ENCODE measurements around the gene SBK2. TPM values are rescaled to one million over a fixed set of nuclear protein-coding genes. Genes with fewer than 3 reads are reported as not detected.
A peak's percentile ranks its signal among the peaks of the same experiment; 100 is the strongest.

SBK2 gene
- total RNA-seq, 1 donor from 2014 or later, result 4.2 TPM

DNA sequence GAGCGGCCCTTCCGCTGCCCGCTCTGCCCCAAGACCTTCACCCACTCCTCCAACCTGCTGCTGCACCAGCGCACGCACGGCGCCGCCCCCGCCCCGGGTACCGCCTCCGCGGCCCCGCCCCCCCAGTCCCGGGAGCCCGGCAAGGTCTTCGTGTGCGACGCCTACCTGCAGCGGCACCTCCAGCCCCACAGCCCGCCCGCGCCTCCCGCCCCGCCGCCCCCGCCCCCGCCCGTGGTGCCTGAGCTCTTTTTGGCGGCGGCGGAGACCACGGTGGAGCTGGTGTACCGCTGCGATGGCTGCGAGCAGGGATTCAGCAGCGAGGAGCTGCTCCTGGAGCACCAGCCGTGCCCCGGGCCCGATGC is 55.2 kb downstream of the SBK2 start:
- H3K36me3 ChIP-seq (ENCODE audit: insufficient read depth, low read length), result no peaks in the 10 kb centered on the region
- peaks cover 14% of the 10 kb centered on the region for H3K4me1 Mint-ChIP-seq (ENCODE audit: low read depth, unreplicated experiment)
- H3K36me3 Mint-ChIP-seq (ENCODE audit: low read depth, unreplicated experiment), result peaks cover 4% of the 10 kb centered on the region
- FAIRE-seq (no peak), DNase-seq (ENCODE audit: low read depth) (no peak)
- no peaks in the 10 kb centered on the region for H3K27me3 Mint-ChIP-seq (ENCODE audit: low read depth, unreplicated experiment)
- no peak overlapping the region for H3K9ac ChIP-seq (ENCODE audit: low read length)
- TF ChIP-seq, protein P1, sequence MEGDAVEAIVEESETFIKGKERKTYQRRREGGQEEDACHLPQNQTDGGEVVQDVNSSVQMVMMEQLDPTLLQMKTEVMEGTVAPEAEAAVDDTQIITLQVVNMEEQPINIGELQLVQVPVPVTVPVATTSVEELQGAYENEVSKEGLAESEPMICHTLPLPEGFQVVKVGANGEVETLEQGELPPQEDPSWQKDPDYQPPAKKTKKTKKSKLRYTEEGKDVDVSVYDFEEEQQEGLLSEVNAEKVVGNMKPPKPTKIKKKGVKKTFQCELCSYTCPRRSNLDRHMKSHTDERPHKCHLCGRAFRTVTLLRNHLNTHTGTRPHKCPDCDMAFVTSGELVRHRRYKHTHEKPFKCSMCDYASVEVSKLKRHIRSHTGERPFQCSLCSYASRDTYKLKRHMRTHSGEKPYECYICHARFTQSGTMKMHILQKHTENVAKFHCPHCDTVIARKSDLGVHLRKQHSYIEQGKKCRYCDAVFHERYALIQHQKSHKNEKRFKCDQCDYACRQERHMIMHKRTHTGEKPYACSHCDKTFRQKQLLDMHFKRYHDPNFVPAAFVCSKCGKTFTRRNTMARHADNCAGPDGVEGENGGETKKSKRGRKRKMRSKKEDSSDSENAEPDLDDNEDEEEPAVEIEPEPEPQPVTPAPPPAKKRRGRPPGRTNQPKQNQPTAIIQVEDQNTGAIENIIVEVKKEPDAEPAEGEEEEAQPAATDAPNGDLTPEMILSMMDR (IDR thresholded peaks at IDR 0.05; ENCODE audit: insufficient read depth, low read depth, low read length), result no peak
- TF ChIP-seq EZH2 (IDR thresholded peaks at IDR 0.05; ENCODE audit: insufficient read depth, low read length), result no peak
- H3K4me1 ChIP-seq (ENCODE audit: insufficient read depth, low read length), result peaks cover 24% of the 10 kb centered on the region
- no peaks in the 10 kb centered on the region for H3K9me3 Mint-ChIP-seq (ENCODE audit: unreplicated experiment)
- no peak overlapping the region for H3K4me2 ChIP-seq (ENCODE audit: low read length)
- H3K27ac Mint-ChIP-seq (ENCODE audit: unreplicated experiment), result no peak overlapping the region
- no peaks in the 10 kb centered on the region for H3K9me3 ChIP-seq (ENCODE audit: insufficient read depth, low read depth, low read length)
- no peaks in the 10 kb centered on the region for H3K27me3 ChIP-seq (ENCODE audit: insufficient read depth, low read length)
- no peak overlapping the region for H3K27ac ChIP-seq (ENCODE audit: low read depth, low read length)
- peaks cover 51% of the 10 kb centered on the region for H3K79me2 ChIP-seq (ENCODE audit: insufficient read depth, low read length)
- H2AFZ ChIP-seq (ENCODE audit: low read depth, low read length), result no peak overlapping the region
- no peak overlapping the region for H3K4me3 Mint-ChIP-seq (ENCODE audit: unreplicated experiment)
- no peak overlapping the region for H3K4me3 ChIP-seq (ENCODE audit: insufficient read depth, low read depth, low read length)
- H4K20me1 ChIP-seq (ENCODE audit: insufficient read depth, low read length), result peaks cover 9% of the 10 kb centered on the region

DNA sequence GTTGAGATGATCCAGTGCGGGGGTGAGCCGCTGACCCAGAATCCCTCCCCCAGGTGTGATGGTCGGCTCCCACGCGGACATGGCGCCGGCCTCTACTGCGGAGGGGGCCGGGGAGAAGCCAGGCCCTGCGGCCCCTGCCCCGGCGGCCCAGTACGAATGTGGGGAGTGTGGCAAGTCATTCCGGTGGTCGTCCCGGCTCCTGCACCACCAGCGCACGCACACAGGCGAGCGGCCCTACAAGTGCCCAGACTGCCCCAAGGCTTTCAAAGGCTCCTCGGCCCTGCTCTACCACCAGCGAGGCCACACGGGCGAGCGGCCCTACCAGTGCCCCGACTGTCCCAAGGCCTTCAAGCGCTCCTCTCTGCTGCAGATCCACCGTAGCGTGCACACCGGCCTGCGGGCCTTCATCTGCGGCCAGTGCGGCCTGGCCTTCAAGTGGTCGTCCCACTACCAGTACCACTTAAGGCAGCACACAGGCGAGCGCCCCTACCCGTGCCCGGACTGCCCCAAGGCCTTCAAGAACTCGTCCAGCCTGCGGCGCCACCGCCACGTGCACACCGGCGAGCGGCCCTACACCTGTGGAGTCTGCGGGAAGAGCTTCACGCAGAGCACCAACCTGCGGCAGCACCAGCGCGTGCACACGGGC is 55.7 kb downstream of the SBK2 start:
- FAIRE-seq (no peak), DNase-seq (ENCODE audit: low read depth) (no peak)
- Histone ChIP-seq H3K9ac (ENCODE audit: low read length) (no peak overlapping the region), H4K20me1 (ENCODE audit: insufficient read depth, low read length) (peaks cover 9% of the 10 kb centered on the region), H3K4me1 (ENCODE audit: insufficient read depth, low read length) (peaks cover 19% of the 10 kb centered on the region), H3K79me2 (ENCODE audit: insufficient read depth, low read length) (peaks cover 50% of the 10 kb centered on the region), H3K27ac (ENCODE audit: low read depth, low read length) (no peak overlapping the region), H3K27me3 (ENCODE audit: insufficient read depth, low read length) (no peaks in the 10 kb centered on the region), H2AFZ (ENCODE audit: low read depth, low read length) (no peak overlapping the region), H3K9me3 (ENCODE audit: insufficient read depth, low read depth, low read length) (no peaks in the 10 kb centered on the region), H3K36me3 (ENCODE audit: insufficient read depth, low read length) (no peaks in the 10 kb centered on the region), H3K4me2 (ENCODE audit: low read length) (no peak overlapping the region), H3K4me3 (ENCODE audit: insufficient read depth, low read depth, low read length) (no peak overlapping the region)
- no peak overlapping the region for H3K27ac Mint-ChIP-seq (ENCODE audit: unreplicated experiment)
- H3K4me3 Mint-ChIP-seq (ENCODE audit: unreplicated experiment), result no peak overlapping the region
- H3K27me3 Mint-ChIP-seq (ENCODE audit: low read depth, unreplicated experiment), result no peaks in the 10 kb centered on the region
- TF ChIP-seq, protein P1 (IDR thresholded peaks at IDR 0.05; ENCODE audit: insufficient read depth, low read depth, low read length), result no peak
- no peak for TF ChIP-seq EZH2 (IDR thresholded peaks at IDR 0.05; ENCODE audit: insufficient read depth, low read length)
- H3K9me3 Mint-ChIP-seq (ENCODE audit: unreplicated experiment), result no peaks in the 10 kb centered on the region
- peaks cover 13% of the 10 kb centered on the region for H3K4me1 Mint-ChIP-seq (ENCODE audit: low read depth, unreplicated experiment)
- H3K36me3 Mint-ChIP-seq (ENCODE audit: low read depth, unreplicated experiment), result peaks cover 4% of the 10 kb centered on the region

DNA sequence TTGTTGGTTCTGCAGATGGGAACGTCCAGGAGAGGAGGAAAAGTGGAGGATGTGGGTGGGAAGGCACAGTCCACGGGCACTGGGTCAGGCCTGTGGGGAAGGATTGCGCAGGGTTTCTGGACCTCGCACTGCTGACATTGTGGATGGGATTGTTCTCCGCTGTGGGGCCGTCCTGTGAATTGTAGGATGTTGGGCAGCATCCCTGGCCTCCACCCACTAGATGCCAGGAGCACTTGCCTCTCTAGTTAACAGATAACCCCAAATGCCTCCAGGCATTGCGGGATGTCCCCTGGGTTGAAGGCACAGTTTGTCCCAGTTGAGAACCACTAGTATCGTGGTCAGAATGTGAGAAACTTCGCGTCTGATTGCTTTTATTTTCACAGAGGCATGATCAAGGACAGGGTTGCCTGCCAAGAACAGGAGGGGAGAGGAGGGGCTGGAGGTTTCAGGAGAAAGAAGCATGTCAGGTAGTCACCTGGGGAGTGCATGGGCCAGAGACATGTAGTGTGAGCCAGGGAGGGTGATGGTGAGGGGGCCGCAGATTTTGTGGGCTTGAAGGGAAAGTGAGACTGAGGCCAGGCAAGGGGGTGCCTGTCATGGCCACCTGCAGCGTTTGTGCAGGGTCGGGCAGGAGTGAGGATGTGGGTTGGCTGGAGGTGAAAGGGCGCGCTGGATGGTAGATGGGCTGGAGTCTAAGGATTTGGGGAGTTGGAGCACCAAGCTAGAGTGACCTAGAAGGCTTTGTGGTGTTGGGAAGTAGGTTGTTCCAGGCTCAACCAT is 57.3 kb downstream of the SBK2 start:
- H3K4me3 ChIP-seq (ENCODE audit: insufficient read depth, low read depth, low read length), result no peak overlapping the region
- peaks cover 34% of the 10 kb centered on the region for H3K79me2 ChIP-seq (ENCODE audit: insufficient read depth, low read length)
- H4K20me1 ChIP-seq (ENCODE audit: insufficient read depth, low read length), result peaks cover 9% of the 10 kb centered on the region
- H3K27me3 ChIP-seq (ENCODE audit: insufficient read depth, low read length), result no peaks in the 10 kb centered on the region
- Mint-ChIP-seq H3K27me3 (ENCODE audit: low read depth, unreplicated experiment) (no peaks in the 10 kb centered on the region), H3K4me3 (ENCODE audit: unreplicated experiment) (peak overlapping the region; percentile 1), H3K36me3 (ENCODE audit: low read depth, unreplicated experiment) (peaks cover 4% of the 10 kb centered on the region), H3K4me1 (ENCODE audit: low read depth, unreplicated experiment) (peaks cover 9% of the 10 kb centered on the region), H3K27ac (ENCODE audit: unreplicated experiment) (no peak overlapping the region), H3K9me3 (ENCODE audit: unreplicated experiment) (no peaks in the 10 kb centered on the region)
- FAIRE-seq, result no peak
- no peak for TF ChIP-seq EZH2 (IDR thresholded peaks at IDR 0.05; ENCODE audit: insufficient read depth, low read length)
- TF ChIP-seq, protein P1 (IDR thresholded peaks at IDR 0.05; ENCODE audit: insufficient read depth, low read depth, low read length), result no peak
- no peak overlapping the region for H3K9ac ChIP-seq (ENCODE audit: low read length)
- H3K9me3 ChIP-seq (ENCODE audit: insufficient read depth, low read depth, low read length), result no peaks in the 10 kb centered on the region
- H3K4me1 ChIP-seq (ENCODE audit: insufficient read depth, low read length), result peaks cover 19% of the 10 kb centered on the region
- no peak for DNase-seq (ENCODE audit: low read depth)
- H2AFZ ChIP-seq (ENCODE audit: low read depth, low read length), result no peak overlapping the region
- H3K27ac ChIP-seq (ENCODE audit: low read depth, low read length), result no peak overlapping the region
- no peak overlapping the region for H3K4me2 ChIP-seq (ENCODE audit: low read length)
- no peaks in the 10 kb centered on the region for H3K36me3 ChIP-seq (ENCODE audit: insufficient read depth, low read length)
